Measurements from ENCODE around the gene ROR2. TPM values are rescaled to one million over a fixed set of nuclear protein-coding genes. Genes with fewer than 3 reads are reported as not detected.

The ROR2 gene
- total RNA-seq, 1 experiment from 2014 or later: 0.84 TPM

DNA sequence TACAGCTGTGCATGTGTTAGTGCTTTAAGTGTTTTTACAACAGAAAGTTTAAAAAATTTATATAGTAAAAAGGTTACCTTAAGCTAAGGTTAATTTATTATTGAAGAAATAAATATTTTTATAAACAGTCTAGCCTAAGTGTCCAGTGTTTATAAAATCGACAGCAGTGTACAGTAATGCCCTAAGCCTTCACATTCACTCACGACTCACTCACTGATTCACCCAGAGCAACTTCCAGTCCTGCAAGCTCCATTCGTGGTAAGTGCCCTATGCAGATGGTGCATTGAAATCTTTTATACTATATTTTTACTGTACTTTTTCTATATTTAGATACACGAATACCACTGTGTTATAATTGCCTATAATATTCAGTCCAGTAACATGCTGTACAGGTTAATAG, 159.1 kb downstream of the ROR2 start:
- DNase-seq (ENCODE audit: unreplicated experiment): no peak
- TF ChIP-seq, protein P1, sequence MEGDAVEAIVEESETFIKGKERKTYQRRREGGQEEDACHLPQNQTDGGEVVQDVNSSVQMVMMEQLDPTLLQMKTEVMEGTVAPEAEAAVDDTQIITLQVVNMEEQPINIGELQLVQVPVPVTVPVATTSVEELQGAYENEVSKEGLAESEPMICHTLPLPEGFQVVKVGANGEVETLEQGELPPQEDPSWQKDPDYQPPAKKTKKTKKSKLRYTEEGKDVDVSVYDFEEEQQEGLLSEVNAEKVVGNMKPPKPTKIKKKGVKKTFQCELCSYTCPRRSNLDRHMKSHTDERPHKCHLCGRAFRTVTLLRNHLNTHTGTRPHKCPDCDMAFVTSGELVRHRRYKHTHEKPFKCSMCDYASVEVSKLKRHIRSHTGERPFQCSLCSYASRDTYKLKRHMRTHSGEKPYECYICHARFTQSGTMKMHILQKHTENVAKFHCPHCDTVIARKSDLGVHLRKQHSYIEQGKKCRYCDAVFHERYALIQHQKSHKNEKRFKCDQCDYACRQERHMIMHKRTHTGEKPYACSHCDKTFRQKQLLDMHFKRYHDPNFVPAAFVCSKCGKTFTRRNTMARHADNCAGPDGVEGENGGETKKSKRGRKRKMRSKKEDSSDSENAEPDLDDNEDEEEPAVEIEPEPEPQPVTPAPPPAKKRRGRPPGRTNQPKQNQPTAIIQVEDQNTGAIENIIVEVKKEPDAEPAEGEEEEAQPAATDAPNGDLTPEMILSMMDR (IDR thresholded peaks at IDR 0.05; ENCODE audit: unreplicated experiment): no peak
- BruUV-seq (replicated peaks): no TSS peak
- Mint-ChIP-seq H3K36me3 (ENCODE audit: insufficient read depth, unreplicated experiment) (no peaks in the 10 kb centered on the region), H3K4me1 (ENCODE audit: insufficient read depth, unreplicated experiment) (peaks cover 4% of the 10 kb centered on the region), H3K27ac (ENCODE audit: low read depth, unreplicated experiment) (no peak overlapping the region), H3K27me3 (ENCODE audit: insufficient read depth, unreplicated experiment) (no peaks in the 10 kb centered on the region), H3K9me3 (ENCODE audit: unreplicated experiment) (no peaks in the 10 kb centered on the region), H3K4me3 (ENCODE audit: unreplicated experiment) (no peak overlapping the region)
- POLR2A ChIA-PET: no interaction called here
- CTCF ChIA-PET: interaction anchor here (0.6 to 0.7 kb wide), 2 partner anchors 9 to 34 kb away, joined by 3 to 4 read pairs; no protein-coding TSS in a partner anchor
- intact Hi-C loops (cut with micrococcal nuclease): no loop called here

DNA sequence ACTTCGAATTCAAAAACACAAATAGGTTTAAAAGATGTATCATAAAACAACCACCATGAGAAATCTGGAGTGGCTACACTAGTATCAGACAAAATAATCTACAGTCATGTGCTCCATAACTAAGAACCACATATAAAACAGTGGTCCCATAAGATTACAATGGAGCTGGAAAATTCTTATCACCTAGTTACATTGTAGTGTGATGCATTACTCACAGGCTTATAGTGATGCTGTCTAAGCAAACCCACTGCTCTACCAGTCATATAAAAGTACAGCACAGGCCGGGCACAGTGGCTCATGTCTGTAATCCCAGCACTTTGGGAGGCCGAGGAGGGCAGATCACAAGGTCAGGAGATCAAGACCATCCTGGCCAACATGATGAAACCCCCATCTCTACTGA, 160.1 kb downstream of the ROR2 start:
- Mint-ChIP-seq H3K4me3 (ENCODE audit: unreplicated experiment) (no peak overlapping the region), H3K27me3 (ENCODE audit: insufficient read depth, unreplicated experiment) (no peaks in the 10 kb centered on the region), H3K4me1 (ENCODE audit: insufficient read depth, unreplicated experiment) (no peaks in the 10 kb centered on the region), H3K27ac (ENCODE audit: low read depth, unreplicated experiment) (no peak overlapping the region), H3K9me3 (ENCODE audit: unreplicated experiment) (no peaks in the 10 kb centered on the region), H3K36me3 (ENCODE audit: insufficient read depth, unreplicated experiment) (no peaks in the 10 kb centered on the region)
- TF ChIP-seq, protein P1 (IDR thresholded peaks at IDR 0.05; ENCODE audit: unreplicated experiment): no peak
- ChIA-PET POLR2A (no interaction called here), CTCF (interaction anchor here (0.6 kb wide), 2 partner anchors 63 to 919 kb away, joined by 3 to 4 read pairs; no protein-coding TSS in a partner anchor)
- DNase-seq (ENCODE audit: unreplicated experiment): no peak
- intact Hi-C loops (cut with micrococcal nuclease): no loop called here
- no TSS peak for BruUV-seq (replicated peaks)

DNA sequence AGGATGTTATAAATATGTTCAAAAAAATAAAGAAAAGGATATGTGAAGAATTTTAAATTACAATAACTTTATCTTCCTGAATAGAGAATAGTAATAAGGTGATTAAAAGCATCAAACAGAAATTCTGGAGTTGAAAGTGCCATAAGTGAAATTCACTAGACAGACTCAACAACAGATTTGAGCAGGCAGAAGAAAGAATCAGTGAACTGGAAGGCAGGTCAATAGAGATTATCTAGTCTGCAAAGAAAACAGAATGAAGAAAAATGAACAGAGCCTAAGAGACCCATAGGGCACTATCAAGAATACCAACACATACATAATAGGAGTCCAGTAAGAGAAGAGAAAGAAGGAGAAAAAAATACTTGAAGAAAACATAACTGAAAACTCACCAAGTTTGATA, 162.1 kb downstream of the ROR2 start:
- no peak for DNase-seq (ENCODE audit: unreplicated experiment)
- CTCF ChIA-PET: interaction anchor here (0.6 kb wide), 1 partner anchor 8 kb away, joined by 3 read pairs; no protein-coding TSS in a partner anchor

DNA sequence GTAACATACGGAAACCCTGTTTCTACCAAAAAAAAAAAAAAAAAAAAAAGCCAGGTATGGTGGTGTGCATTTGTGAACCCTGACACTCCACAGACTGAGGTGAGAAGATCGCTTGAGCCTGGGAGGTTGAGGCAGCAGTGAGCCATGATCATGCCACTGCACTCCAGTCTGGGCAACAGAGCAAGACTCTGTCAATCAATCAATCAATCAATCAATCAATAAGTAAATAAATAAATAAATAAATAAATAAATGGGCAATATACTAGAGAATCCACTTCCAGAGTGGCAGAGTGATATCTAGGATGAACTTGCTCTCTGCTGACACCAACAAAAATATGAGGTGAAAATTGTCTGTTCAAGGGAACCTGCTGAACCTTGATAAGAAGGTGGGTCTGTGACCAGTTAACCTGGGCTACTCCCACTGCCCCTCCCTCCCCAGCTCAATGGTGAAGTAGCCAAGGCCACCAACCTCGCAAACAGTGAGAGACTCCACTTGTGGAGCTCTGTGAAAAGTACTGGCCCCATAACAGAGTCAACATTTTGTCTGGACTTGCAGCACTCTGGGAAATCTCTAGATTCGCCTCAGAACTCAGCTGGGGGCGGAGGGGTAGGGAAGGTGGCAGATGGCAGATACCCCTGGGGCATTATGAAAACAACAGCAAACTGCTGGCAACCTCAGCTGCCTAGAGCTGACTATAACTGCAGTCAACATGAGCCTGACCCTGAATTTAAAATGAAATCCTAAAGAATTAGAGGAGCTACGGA, 163.7 kb downstream of the ROR2 start:
- H3K4me3 Mint-ChIP-seq (ENCODE audit: unreplicated experiment): no peak overlapping the region
- ChIA-PET POLR2A (no interaction called here), CTCF (interaction anchor here (0.7 kb wide), 1 partner anchor 10 kb away, joined by 3 read pairs; no protein-coding TSS in a partner anchor)
- intact Hi-C loops (cut with micrococcal nuclease): no loop called here
- BruUV-seq (replicated peaks): no TSS peak
- H3K4me1 Mint-ChIP-seq (ENCODE audit: insufficient read depth, unreplicated experiment): no peaks in the 10 kb centered on the region
- H3K27me3 Mint-ChIP-seq (ENCODE audit: insufficient read depth, unreplicated experiment): no peaks in the 10 kb centered on the region
- no peak overlapping the region for H3K27ac Mint-ChIP-seq (ENCODE audit: low read depth, unreplicated experiment)
- H3K9me3 Mint-ChIP-seq (ENCODE audit: unreplicated experiment): no peaks in the 10 kb centered on the region
- no peaks in the 10 kb centered on the region for H3K36me3 Mint-ChIP-seq (ENCODE audit: insufficient read depth, unreplicated experiment)
- TF ChIP-seq, protein P1 (IDR thresholded peaks at IDR 0.05; ENCODE audit: unreplicated experiment): no peak
- DNase-seq (ENCODE audit: unreplicated experiment): no peak

More for the DNA sequence above, 162.1 kb downstream of the ROR2 start:
- no peak overlapping the region for H3K27ac Mint-ChIP-seq (ENCODE audit: low read depth, unreplicated experiment)
- intact Hi-C loops (cut with micrococcal nuclease): no loop called here
- no peaks in the 10 kb centered on the region for H3K9me3 Mint-ChIP-seq (ENCODE audit: unreplicated experiment)
- no TSS peak for BruUV-seq (replicated peaks)
- POLR2A ChIA-PET: interaction anchor here (0.7 kb wide), 1 partner anchor 718 kb away, joined by 3 read pairs; no protein-coding TSS in a partner anchor
- H3K4me1 Mint-ChIP-seq (ENCODE audit: insufficient read depth, unreplicated experiment): no peaks in the 10 kb centered on the region
- H3K27me3 Mint-ChIP-seq (ENCODE audit: insufficient read depth, unreplicated experiment): no peaks in the 10 kb centered on the region
- no peaks in the 10 kb centered on the region for H3K36me3 Mint-ChIP-seq (ENCODE audit: insufficient read depth, unreplicated experiment)
- no peak overlapping the region for H3K4me3 Mint-ChIP-seq (ENCODE audit: unreplicated experiment)
- TF ChIP-seq, protein P1 (IDR thresholded peaks at IDR 0.05; ENCODE audit: unreplicated experiment): no peak
